SW480 (cell line): ENCODE data around the gene BBS10.
"Not testable (repeated sequence)": the region's sequence is repeated elsewhere in the genome, so short reads cannot be mapped to it uniquely, and the experiment has no call there.

Experiments used
- DNase-seq: peaks from one replicate; pipeline ENCODE4 v3.0.0-alpha.2; 2016; ENCODE audit warnings: low spot score

BBS10 gene

DNA sequence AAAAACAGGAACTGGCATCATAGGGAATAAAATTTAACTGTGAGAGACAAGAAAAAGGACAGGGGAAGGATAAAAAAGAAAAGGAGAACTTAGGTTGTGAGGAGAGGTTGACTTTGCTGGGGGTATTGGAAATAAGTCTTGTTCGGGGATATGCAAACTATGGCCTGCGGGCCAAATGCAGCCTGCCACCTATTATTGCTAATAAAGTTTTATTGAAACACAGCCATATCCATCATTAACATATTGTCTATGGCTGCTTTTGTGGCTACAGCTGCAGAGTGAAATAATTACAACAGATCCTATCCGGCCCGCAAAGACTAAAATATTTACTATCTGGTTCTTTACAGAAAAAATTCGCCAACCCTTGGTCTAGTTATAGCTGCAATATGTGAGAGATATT lies 18.6 kb downstream of the BBS10 start:
- no peak for DNase-seq

DNA sequence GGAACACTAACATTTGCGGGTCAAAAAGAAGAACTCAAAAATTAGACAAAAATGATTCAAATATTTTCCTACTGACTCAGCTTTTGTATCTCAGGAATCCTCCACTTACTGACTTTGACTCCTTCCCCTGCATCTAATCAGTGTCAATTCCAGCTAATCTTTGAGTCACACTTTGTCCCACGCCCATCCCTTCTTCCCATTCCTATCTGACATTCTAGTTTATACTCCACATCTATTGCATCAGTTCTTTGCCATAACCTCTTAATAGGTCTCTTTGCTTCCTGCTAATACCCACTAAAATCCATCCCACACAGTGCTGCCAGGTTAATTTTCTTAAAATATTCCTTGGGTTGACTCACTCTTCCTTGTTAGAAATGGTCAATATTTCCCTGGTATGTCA lies 19.1 kb downstream of the BBS10 start:
- DNase-seq = peak; percentile 28

DNA sequence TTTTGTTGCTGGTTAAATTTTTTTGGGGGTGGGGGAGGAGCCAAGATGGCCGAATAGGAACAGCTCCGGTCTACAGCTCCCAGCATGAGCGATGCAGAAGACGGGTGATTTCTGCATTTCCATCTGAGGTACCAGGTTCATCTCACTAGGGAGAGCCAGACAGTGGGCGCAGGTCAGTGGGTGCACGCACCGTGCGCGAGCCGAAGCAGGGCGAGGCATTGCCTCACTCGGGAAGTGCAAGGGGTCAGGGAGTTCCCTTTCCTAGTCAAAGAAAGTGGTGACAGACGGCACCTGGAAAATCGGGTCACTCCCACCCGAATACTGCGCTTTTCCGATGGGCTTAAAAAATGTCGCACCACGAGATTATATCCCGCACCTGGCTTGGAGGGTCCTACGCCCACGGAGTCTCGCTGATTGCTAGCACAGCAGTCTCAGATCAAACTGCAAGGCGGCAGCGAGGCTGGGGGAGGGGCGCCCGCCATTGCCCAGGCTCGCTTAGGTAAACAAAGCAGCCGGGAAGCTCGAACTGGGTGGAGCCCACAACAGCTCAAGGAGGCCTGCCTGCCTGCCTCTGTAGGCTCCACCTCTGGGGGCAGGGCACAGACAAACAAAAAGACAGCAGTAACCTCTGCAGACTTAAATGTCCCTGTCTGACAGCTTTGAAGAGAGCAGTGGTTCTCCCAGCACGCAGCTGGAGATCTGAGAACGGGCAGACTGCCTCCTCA lies 28.5 kb downstream of the BBS10 start:
- DNase-seq = not testable (repeated sequence)

DNA sequence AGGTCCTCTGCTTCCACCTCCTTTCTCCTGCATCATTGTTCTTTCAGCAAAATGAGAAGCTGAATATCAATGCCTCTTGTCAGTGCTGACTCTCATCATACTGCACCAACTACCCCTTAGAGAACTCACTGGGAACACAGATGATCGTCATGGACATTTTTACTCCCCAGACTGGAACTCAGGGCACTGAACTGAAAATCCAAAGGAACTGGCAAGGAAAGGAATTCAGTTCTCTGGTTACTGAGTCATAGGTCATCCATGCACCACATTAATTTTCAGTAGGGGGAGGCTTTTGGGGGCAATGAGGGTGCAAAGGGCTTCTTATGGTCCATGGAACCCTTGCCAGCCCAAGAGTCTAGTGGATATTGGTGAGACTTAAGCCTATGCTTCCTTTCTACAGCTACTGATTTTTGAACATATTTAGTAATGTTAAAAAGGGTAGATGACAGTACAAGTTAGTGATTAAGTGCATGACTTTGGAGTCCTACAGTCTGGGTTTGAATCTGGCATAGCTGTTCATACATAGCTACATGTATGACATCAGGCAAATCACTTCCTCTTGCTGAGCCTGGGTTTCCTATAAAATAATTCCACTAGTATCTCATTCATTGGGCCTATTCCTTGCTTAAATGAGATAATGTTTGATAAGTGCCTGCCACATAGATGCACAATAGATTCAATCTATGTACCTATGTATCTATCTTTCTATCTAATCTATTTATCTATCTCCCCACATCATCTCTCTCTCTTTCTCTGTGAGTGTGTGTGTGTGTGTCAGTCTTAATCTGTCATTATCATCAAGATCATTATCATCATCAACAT lies 29.2 kb downstream of the BBS10 start:
- DNase-seq = no peak

DNA sequence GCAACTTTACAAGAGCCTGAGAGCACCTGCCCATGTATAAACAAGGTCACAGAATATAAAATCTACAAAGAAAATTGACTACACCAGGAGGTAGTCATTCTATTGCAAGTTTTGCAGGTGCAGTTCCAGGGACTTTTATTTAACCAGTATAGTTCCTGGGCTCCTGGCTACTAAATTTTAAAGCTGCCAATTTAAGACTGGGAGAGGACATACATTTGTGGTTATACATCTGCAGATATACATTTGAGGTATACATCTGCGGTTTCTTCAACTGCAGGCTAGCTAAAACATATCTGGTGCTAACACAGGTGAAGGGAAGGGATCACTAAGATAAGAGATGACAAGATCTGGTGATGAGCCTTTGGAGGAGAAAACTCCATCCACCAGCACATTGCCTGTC lies 30.2 kb downstream of the BBS10 start:
- DNase-seq = no peak

DNA sequence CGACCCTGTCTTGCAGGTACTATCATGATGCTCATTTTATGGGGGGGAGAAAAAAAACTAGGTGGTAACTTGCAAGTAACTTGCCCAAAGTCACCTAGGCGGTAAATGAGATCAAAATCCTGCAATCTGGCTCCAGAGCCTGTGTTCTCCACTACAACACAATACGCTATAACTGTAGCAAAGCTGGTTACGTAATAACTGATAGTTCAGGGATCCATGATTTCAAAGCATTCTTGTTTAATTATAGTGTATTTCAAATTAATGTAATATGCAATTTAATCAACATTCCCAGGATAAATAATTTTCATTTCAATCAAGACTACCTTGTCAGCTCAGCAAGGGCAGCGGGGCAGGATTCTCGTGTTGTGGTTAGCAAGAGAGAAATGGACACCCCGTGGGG lies 31.7 kb downstream of the BBS10 start:
- no peak for DNase-seq

DNA sequence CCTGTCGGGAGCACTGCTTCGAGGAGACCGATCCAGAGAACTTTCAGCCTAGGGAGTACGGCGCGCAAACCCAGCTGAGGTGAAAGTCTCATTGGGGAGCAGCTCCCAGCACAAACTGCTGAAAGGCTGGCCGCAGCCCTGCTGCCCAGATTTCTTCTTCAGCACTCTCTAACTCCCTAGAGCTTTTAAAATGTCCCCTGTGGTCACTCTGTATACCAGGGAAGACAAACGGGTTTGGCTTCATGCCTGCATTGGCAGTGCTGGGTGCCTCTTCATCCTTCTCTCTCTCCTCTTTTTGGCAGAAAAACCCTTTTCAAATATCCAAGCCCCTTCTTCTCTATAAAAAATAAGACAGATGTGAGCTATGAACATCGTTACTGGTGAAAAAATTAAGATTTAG lies 34.9 kb downstream of the BBS10 start:
- DNase-seq = no peak

DNA sequence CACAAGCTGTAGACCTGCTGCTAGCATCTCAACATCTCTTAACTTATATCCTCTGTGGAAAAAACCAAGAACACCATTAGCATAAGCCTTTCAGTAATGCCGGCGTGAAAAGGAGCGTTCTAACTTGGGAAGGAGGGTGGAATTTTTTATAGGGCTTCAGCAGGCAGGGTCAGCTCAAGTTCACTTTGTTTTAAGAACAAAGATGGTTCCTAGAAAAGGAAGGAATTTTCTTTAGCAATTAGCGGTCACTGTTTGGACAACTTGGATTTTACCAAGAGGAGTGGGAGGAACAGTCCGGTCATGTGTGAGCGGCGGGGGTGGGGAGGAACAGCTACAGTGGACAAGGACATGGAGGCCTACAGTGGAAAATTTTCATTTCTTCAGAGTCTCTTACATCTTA lies 35.9 kb downstream of the BBS10 start:
- no peak for DNase-seq

DNA sequence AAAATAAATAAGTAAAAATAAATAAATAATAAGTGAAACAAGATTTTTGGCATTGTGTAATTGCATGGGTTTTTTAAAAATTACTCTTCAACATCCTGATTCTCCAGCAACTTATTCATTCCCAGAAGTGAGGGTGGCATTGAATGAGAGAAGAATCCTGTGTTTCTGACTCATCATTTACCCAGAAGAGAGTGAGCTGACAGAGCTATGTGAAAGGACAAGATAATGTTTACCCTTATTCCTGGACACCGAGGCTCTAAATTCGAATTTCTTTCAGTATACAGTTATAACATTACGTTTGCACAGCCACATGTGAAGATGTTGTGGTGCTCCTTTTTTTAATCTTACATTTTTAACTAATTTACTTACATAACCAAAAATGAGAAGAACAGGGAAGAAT lies 36.4 kb downstream of the BBS10 start:
- no peak for DNase-seq

DNA sequence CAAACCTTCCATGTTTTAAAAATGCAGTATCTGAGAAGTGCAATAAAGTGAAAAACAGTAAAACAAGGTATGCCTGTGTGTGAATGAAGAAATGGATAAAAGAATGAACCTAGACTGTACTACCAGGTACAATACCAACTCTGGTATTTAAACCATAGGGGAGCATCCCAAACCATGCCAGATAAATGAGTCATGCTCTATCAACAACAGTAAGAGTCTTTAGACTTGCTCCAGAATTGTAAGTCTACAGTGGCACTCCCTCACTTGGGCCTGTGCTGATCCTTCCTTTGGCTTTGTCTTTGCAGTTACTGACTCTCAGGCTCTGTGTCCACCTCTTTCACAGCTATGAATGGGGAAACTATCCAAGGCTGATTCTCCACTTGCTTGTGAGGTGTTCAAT lies 38.1 kb downstream of the BBS10 start:
- peak; percentile 27 for DNase-seq

DNA sequence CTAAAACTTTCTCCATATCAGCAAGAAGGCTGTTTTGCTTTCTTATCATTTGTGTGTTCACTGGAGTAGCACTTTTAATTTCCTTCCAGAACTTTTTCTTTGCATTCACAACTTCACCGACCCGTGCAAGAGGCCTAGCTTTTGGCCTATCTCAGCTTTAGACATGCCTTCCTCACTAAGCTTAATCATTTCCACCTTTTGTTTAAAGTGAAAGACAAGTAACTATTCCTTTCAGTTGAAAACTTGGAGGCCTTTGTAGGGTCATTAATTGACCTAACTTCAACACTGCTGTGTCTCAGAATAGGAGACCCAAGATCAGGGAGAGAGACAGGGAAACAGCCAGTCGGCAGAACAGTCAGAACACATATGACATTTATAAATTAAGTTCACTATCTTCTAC lies 39.3 kb downstream of the BBS10 start:
- DNase-seq = no peak

DNA sequence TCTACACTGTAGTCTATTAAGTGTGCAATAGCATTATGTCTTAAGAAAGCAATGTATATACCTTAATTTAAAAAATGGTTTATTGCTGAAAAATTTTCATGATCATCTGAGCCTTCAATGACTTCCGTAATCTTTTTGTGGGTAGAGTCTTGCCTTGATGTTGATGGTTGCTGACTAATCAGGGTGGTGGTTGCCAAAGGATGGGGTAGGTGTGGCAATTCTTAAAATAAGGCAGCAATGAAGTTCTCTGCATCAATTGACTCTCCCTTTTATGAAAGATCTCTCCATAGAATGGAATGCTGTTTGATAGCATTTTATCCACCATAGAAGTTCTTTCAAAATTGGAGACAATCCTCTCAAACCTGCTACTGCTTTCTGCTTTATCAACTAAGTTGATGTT lies 41.1 kb downstream of the BBS10 start:
- DNase-seq = no peak

DNA sequence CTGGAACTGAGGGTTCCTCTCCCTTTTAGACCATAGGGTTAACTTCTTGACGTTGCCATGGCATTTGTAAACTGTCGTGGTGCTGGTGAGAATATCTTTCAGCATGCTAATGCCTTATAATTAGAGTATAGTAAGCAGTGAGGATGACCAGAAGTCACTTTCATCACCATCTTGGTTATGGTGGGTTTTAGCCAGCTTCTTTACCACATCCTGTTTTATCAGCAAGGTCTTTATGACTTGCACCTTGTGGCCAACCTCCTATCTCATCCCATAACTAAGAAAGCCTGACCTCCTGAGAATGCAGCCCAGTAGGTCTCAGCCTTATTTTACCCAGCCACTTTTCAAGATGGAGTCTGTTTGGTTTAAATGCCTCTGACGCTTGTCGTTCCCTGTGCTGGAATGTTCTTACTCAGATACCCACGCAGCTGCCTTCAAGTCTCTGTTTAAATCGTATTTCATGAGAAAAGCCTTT lies 44.2 kb downstream of the BBS10 start:
- DNase-seq = no peak

DNA sequence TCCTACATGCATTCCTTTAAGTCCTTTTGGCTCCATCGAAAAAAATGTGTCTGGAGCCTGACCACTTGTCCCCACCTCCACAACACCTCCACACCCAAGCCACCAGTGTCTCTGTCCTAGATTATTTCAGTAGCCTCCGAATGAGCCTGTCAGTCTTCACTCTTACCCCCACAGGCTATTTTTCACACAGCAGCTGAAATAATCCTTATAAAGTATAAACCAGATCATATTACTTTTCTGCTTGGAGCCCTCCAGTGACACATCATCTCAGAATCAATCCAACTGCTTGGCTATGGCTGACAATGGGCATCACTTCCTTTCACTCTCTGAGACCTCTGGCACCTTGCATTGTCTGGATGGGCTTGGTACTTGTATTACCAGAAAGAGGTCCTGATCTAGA lies 44.9 kb downstream of the BBS10 start:
- no peak for DNase-seq

DNA sequence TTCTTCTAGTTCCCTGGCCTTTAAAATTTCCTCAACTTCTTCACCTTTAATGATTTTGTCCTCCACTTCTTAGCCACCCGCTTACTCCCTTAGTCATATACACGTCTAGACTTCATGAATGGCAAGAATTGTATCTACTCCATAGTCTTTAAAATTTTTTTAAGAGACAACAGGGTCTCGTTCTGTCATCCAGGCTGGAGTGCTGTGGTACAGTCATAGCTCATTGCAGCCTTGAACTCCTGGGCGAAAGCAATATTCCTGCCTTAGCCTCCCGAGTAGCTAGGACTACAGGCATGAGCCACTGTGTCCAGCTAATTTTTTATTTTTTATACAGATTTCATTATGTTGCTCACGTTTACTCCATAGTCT lies 47.9 kb downstream of the BBS10 start:
- DNase-seq = no peak

DNA sequence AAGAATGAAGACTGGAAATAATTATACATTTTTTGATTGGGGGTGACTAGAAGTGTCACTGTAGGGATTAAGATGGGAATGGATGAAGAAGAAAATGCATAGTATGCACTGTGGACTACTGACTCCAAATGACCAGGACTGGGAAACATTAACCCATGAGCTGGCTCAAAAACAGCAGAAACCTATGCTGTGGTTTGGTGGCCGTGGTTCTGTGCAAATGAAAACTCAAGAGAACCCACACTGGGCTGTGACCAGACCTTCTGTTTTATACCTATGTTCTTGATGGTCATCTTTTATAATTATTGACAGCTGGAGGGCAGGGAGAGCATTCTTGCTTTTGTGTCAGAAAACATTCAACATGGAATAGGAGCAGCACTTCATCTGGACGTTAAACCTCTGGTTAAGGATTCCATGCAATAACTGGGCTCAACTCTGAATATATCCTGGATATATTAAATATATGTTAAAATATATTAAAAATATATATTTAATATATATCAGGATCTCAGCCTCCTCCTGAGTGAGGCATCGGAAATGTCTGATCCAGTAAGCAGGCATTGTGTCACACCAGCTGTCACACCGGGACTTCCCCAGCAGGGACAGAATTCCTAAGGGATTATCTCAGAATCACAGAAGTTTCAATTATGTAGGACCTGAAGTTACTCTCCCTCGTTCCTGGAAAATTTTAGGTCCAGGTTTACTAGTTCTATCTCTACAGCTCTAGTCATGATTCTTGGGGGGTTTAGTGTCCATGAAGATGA lies 48.5 kb downstream of the BBS10 start:
- no peak for DNase-seq
